Skeletal muscle tissue (tissue), 4 donors: ENCODE data around the gene OAS3. TPM values are rescaled to one million over a fixed set of nuclear protein-coding genes. Genes with fewer than 3 reads are reported as not detected.

Experiments
- H3K27ac ChIP-seq: one replicate; pipeline ENCODE4 v1.7.0; 2013; ENCODE audit warnings: mild to moderate bottlenecking, low read depth, low read length, inconsistent platforms
- H3K27me3 ChIP-seq, 3 donors: one replicate each; pipeline ENCODE4 v1.7.0; 2013; ENCODE audit warnings: low read length in 3 of 3; ENCODE audit not compliant: control insufficient read depth in 3 of 3, insufficient read depth in 3 of 3
- H3K36me3 ChIP-seq, 3 donors: one replicate each; pipeline ENCODE4 v1.7.0; 2013; ENCODE audit warnings: low read length in 3 of 3; ENCODE audit not compliant: control insufficient read depth in 3 of 3, insufficient read depth in 3 of 3
- H3K4me1 ChIP-seq, 3 donors: one replicate each; pipeline ENCODE4 v1.7.0; 2013; ENCODE audit warnings: low read length in 3 of 3, mild to moderate bottlenecking in 3 of 3; ENCODE audit not compliant: control insufficient read depth in 3 of 3, insufficient read depth in 3 of 3
- H3K4me3 ChIP-seq, 3 donors: one replicate each; pipeline ENCODE4 v1.7.0; 2013; ENCODE audit warnings: low read length in 3 of 3
- H3K9ac ChIP-seq, 3 donors: one replicate each; pipeline ENCODE4 v1.7.0; 2013; ENCODE audit warnings: low read length in 3 of 3, mild to moderate bottlenecking in 3 of 3, moderate library complexity in 2 of 3, low read depth in 1 of 3
- H3K9me3 ChIP-seq, 3 donors: one replicate each; pipeline ENCODE4 v1.7.0; 2013; ENCODE audit warnings: low read length in 3 of 3; ENCODE audit not compliant: control insufficient read depth in 3 of 3
- total RNA-seq: library from RNA; depleted of rRNA; stranded (reverse); fragments of >200 nt; gene quantifications from one replicate; pipeline ENCODE4 v1.2.3, GENCODE V29; 2014
- donor health status: Osteomylitis.

OAS3 gene
- total RNA-seq, 1 donor from 2014 or later = 6.3 TPM

DNA sequence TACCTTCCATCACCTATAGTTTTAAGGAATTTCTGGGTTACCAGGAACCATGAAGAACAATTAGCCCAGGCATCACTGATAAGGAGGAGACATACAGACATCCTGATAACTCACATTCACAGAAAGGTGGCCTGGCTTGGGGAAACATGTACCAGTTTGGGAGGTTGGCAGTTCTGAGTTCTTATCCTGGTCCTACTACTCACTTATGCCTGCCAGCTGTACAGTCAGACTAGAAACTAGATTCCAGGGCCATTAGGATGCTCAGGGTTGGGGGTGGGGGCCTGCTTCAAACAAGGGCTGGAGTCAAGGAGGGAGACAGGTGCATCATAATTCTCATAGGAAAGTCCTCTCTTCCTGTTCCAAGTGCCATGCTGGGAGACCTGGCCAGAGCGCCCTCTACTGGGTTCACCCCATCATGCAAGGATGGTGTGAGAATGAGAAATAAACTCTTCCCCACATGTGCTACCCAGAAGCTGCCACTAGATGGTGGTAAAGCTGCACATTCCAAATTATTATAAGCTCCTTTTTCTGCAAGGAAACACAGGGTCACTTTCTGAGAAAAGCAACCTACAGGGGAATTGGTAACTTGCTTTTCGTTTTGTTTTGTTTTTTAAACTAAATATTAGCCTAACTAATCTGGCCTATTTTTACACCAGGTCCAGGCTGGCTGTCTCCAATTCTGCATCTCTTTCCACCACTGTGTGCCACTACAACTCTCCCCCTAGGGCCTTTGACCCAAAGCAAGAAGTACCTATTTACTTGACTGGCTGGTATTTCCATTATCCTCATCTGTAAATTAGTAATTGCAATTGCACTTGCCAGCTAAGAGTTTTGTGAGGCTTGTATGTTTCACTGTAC, 54.5 kb downstream of the OAS3 start:
- no peak overlapping the region for H3K27ac ChIP-seq
- H3K4me3 ChIP-seq = no peak overlapping the region
- H3K36me3 ChIP-seq = peaks cover 0 to 12% (median 4%) of the 10 kb centered on the region in 3 donors
- H3K9me3 ChIP-seq = no peaks in the 10 kb centered on the region
- no peaks in the 10 kb centered on the region for H3K4me1 ChIP-seq
- no peak overlapping the region for H3K9ac ChIP-seq
- H3K27me3 ChIP-seq = peaks cover 0 to 7% (median 0%) of the 10 kb centered on the region in 3 donors

DNA sequence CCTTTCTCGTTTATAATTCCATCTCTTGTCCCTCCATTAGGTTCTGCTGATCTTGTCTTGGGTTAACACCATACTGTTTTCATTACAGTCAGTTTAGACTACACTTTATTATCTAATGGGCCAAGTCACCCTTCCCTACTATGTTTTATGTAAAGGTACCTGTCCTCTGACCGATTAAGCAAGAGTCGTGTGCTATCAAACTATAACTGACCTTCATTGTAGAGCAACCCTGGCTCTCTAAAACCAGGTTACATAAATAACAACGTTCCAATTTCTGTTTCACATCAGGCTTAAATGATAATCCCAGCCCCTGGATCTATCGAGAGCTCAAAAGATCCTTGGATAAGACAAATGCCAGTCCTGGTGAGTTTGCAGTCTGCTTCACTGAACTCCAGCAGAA, 56.7 kb downstream of the OAS3 start:
- Histone ChIP-seq H3K9ac (no peak overlapping the region), H3K4me3 (no peak overlapping the region), H3K27ac (no peak overlapping the region), H3K27me3 (peaks cover 0 to 14% (median 0%) of the 10 kb centered on the region in 3 donors), H3K9me3 (peaks cover 0 to 4% (median 3%) of the 10 kb centered on the region in 3 donors), H3K36me3 (peaks cover 0 to 20% (median 8%) of the 10 kb centered on the region in 3 donors), H3K4me1 (no peaks in the 10 kb centered on the region)

DNA sequence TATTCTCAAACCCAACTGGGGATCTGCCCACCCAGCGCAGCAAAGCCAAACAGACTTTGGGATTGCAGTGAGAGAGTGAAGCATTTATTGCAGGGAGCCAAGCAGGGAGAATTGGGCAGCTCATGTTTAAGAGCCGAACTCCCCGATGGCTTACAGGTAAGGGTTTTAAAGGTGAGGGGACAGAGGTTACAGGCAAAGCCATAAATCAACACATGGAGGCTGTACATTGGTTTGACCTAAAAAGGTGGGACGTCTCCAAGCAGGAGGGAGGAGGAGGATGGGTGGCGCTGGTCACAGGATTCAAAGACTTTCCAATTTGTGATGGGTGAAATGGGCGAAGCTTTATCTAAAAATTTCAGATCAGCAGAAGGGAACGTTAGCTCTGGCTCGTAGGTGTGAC, 58.2 kb downstream of the OAS3 start:
- Histone ChIP-seq H3K36me3 (peaks cover 0 to 20% (median 13%) of the 10 kb centered on the region in 3 donors), H3K27me3 (peaks cover 0 to 14% (median 0%) of the 10 kb centered on the region in 3 donors), H3K27ac (no peak overlapping the region), H3K9ac (no peak overlapping the region), H3K4me1 (no peaks in the 10 kb centered on the region), H3K4me3 (no peak overlapping the region), H3K9me3 (peaks cover 0 to 4% (median 3%) of the 10 kb centered on the region in 3 donors)

DNA sequence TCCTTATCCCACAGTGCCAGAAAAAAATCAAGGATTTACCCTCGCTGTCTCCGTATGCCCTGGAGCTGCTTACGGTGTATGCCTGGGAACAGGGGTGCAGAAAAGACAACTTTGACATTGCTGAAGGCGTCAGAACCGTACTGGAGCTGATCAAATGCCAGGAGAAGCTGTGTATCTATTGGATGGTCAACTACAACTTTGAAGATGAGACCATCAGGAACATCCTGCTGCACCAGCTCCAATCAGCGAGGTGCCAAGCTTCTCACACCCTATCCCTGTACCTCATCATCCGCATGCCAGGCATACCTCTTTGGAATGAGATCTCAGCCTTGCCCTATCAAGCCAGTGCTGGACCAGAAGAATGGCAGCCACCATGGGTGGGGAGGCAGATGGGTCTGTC, 59.2 kb downstream of the OAS3 start:
- no peak overlapping the region for H3K9ac ChIP-seq
- H3K4me1 ChIP-seq = no peaks in the 10 kb centered on the region
- no peak overlapping the region for H3K4me3 ChIP-seq
- H3K27ac ChIP-seq = no peak overlapping the region
- peaks cover 0 to 4% (median 3%) of the 10 kb centered on the region in 3 donors for H3K9me3 ChIP-seq
- peaks cover 0 to 17% (median 0%) of the 10 kb centered on the region in 3 donors for H3K27me3 ChIP-seq
- peaks cover 0 to 20% (median 13%) of the 10 kb centered on the region in 3 donors for H3K36me3 ChIP-seq

DNA sequence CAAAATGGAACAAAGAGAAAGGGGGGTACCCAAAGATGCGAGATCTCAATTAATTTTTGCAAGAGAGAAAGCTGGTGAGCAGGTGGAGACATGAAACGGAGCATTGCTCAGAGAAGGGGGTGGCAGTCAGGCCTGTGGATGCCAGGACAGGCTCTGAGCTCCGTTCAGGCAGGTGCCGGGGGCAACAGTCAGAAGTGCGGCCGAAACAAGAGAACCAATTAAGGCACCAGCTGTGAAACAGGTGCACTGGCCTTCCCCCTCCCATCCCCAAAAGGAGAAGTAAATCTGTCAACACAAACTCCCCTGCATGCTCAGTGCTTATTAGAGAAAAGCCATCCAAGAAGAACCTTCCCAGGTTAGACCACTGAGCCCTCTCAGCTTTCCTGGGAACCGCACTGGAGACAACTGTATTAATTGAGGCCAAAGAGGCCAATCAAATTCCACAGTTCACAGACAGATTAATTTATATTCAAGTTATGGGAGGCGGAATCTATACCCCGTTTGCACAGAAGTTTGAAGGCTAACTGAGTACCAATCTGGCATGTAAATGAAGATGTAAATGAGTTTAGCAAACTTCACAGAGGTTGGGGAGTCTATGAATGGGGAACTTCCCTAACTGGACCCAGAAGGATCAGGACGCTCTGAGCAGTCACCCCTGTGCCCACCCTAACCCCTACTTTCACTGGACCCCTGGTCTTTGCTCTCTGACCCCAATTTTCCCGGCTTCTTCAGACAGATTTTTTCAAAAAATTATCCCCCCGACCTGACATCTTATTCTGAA, 60.9 kb downstream of the OAS3 start:
- H3K4me1 ChIP-seq = no peaks in the 10 kb centered on the region
- H3K9ac ChIP-seq = no peak overlapping the region
- H3K4me3 ChIP-seq = no peak overlapping the region
- peaks cover 0 to 4% (median 3%) of the 10 kb centered on the region in 3 donors for H3K9me3 ChIP-seq
- no peak overlapping the region for H3K27ac ChIP-seq
- H3K27me3 ChIP-seq = peaks cover 0 to 20% (median 0%) of the 10 kb centered on the region in 3 donors
- H3K36me3 ChIP-seq = peaks cover 0 to 24% (median 16%) of the 10 kb centered on the region in 3 donors

DNA sequence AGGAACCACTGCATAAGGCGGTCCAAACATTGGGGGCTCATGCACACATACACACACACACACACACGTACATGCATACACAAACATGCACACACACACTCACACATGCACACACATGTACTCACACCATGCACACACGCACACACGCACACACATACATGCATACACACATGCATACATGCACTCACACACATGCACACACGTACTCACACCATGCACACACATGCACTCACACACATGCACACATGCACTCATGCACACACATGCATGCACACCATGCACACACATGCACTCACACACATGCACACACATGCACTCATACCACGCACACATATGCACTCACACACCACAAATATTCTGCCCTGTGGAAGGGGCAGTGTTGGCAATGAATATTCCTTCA, 62.2 kb downstream of the OAS3 start:
- Histone ChIP-seq H3K36me3 (peaks cover 0 to 24% (median 16%) of the 10 kb centered on the region in 3 donors), H3K27ac (no peak overlapping the region), H3K9ac (no peak overlapping the region), H3K4me1 (no peaks in the 10 kb centered on the region), H3K9me3 (peaks cover 0 to 4% (median 3%) of the 10 kb centered on the region in 3 donors), H3K27me3 (peaks cover 0 to 20% (median 0%) of the 10 kb centered on the region in 3 donors), H3K4me3 (no peak overlapping the region)

DNA sequence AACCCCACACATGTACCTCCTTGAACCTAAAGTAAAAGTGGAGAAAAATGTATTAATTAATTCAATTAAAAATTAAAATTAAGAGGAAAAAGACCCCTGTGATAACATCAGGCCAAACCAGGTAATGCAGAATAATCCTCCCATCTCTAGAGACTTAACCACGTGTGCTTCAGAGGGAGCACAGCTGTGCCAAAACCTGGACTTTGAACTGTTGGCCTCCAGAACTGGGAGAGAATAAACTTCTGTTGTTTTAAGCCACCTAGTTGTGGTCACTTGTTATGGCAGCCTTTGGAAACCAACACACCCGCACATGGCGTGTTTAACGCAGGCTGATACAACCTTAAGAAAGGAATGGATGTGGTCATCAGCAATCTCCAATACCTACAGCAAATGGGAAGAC, 63.9 kb downstream of the OAS3 start:
- Histone ChIP-seq H3K27ac (no peak overlapping the region), H3K36me3 (peaks cover 0 to 30% (median 16%) of the 10 kb centered on the region in 3 donors), H3K9me3 (peaks cover 0 to 4% (median 3%) of the 10 kb centered on the region in 3 donors), H3K4me1 (no peaks in the 10 kb centered on the region), H3K27me3 (peaks cover 0 to 19% (median 0%) of the 10 kb centered on the region in 3 donors), H3K4me3 (no peak overlapping the region), H3K9ac (no peak overlapping the region)

DNA sequence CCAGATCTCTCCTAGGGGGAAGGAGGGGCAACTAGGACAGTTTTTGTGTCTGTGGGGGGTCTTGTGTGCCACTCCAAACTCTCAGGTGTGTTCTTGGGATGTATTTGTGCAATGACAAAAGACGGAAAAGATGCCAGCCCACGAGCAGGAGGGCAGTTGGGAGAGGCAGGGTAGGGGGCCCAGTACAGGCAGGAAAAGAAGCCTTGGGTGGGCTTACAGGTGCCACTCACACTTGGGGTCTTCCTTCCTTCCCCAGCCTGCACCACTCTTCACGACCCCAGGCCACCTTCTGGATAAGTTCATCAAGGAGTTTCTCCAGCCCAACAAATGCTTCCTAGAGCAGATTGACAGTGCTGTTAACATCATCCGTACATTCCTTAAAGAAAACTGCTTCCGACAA, 64.4 kb downstream of the OAS3 start:
- Histone ChIP-seq H3K36me3 (peaks cover 2 to 26% (median 12%) of the 10 kb centered on the region in 3 donors), H3K9ac (no peak overlapping the region), H3K4me3 (no peak overlapping the region), H3K9me3 (peaks cover 0 to 4% (median 3%) of the 10 kb centered on the region in 3 donors), H3K4me1 (no peaks in the 10 kb centered on the region), H3K27me3 (peaks cover 0 to 14% (median 0%) of the 10 kb centered on the region in 3 donors), H3K27ac (no peak overlapping the region)

DNA sequence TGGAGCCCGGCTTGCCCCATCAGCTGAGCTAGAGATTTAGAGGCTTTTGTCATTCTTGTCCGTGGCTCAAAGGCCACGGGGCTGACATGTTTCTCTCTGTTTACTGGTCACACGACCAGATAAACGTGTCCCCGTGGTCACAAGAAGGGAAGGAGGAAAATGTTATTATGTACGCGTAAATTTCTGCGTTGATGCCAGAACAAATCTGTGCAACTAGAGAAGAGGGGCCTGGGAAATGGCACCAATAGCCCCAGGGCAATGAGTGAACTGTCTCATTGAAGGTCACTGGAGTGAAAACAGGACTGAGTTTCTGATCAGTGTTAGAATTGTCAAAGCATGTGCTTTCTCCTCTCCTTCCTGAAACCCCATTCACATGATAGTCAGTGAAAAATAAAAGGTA, 65.4 kb downstream of the OAS3 start:
- Histone ChIP-seq H3K4me1 (no peaks in the 10 kb centered on the region), H3K9me3 (peaks cover 0 to 3% (median 0%) of the 10 kb centered on the region in 3 donors), H3K27ac (no peak overlapping the region), H3K36me3 (peaks cover 2 to 22% (median 7%) of the 10 kb centered on the region in 3 donors), H3K27me3 (peaks cover 0 to 11% (median 0%) of the 10 kb centered on the region in 3 donors), H3K4me3 (no peak overlapping the region), H3K9ac (no peak overlapping the region)
